IPS-18a (cell line): Measurements from ENCODE around the gene MINAR2.

Experiments
- H3K27ac ChIP-seq: one replicate; pipeline ENCODE4 v1.5.1; 2013; ENCODE audit warnings: low read length
- H3K27me3 ChIP-seq: one replicate; pipeline ENCODE4 v1.6.1; 2013; ENCODE audit warnings: mild to moderate bottlenecking, low read length; ENCODE audit not compliant: control insufficient read depth, insufficient read depth
- H3K36me3 ChIP-seq: one replicate; pipeline ENCODE4 v1.6.1; 2013; ENCODE audit warnings: low read depth, low read length; ENCODE audit not compliant: control insufficient read depth
- H3K4me1 ChIP-seq: one replicate; pipeline ENCODE4 v1.6.1; 2013; ENCODE audit warnings: low read depth, low read length; ENCODE audit not compliant: control insufficient read depth
- H3K4me3 ChIP-seq: one replicate; pipeline ENCODE4 v1.5.1; 2013; ENCODE audit warnings: low read length
- H3K9ac ChIP-seq: one replicate; pipeline ENCODE4 v1.6.1; 2013; ENCODE audit warnings: mild to moderate bottlenecking, low read length, moderate library complexity
- H3K9me3 ChIP-seq: one replicate; pipeline ENCODE4 v1.6.1; 2013; ENCODE audit warnings: low read depth, low read length; ENCODE audit not compliant: control insufficient read depth

Gene MINAR2

GRCh38 chr5:129746876-129747275 is 1.0 kb upstream of the MINAR2 start:
- no peak overlapping the region for H3K4me3 ChIP-seq
- H3K27me3 ChIP-seq: no peaks in the 10 kb centered on the region
- peaks cover 3% of the 10 kb centered on the region for H3K4me1 ChIP-seq
- H3K27ac ChIP-seq: no peak overlapping the region
- no peaks in the 10 kb centered on the region for H3K9me3 ChIP-seq
- H3K9ac ChIP-seq: no peak overlapping the region
- no peaks in the 10 kb centered on the region for H3K36me3 ChIP-seq

DNA sequence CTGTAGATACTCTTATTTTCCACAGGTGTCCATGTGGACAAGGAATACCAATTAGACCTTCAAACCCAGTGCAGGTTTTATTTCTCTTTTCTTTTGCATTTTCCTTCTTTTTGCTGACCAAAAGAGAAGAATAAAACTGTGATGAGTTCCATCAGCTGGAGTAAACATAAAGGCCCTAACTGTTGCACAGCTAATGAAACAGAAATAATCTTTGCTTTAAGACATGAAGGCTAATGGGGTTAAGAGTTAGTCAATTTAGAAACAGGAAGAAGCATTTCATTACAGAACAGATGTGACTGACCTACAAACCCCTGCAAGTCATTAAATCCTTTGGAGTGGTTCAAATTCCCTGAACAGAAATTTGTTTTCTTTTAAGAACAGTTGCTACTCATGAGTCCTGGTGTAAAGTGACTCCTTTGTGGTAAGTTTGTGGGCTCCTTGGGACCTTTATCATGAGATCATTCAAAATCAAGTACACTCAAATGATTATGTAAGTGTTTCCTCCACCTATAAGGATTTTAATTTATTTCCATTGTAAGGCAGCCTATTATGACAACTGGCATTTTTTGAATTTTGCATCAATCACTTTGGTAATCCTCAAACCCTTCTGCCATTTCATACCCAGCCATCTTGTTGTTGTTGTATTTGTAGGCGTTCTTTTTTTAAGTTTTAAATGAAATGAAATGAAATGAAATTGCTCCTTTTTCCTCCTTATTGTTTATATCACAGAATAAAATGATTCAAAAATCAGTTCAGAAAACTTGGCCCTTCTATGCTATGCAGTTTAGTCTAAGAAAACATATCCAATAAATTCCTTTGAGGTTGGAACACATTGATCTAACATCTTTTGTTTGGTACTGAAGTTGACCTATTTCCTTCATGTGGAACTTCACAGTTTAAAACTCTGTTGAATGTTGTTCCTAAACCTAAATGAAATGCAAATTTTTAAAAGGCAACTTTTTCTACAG is 1.3 kb downstream of the MINAR2 start:
- Histone ChIP-seq H3K27ac (no peak overlapping the region), H3K4me1 (no peaks in the 10 kb centered on the region), H3K27me3 (no peaks in the 10 kb centered on the region), H3K4me3 (no peak overlapping the region), H3K36me3 (no peaks in the 10 kb centered on the region), H3K9me3 (no peaks in the 10 kb centered on the region), H3K9ac (no peak overlapping the region)

GRCh38 chr5:129760636-129761325 is 12.9 kb downstream of the MINAR2 start:
- Histone ChIP-seq H3K27ac (no peak overlapping the region), H3K27me3 (no peaks in the 10 kb centered on the region)

DNA sequence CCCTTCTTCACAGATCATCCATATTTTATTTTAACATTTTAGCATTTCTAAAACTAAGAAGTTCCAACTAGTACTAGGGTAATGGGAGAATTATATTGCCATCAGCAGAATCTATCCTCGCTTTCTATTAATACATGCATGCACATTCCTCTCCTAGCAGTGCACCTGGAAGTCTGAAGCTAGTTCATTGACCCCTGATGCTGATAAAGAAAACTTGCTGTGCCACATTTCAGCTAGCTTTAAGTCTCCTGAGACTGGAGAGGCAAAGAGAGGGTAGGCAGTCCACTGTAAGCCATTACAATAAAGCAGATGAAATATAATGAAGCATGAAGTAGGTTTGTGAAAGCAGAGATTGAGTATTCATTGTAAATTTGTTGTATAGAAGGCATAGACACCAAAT is 15.8 kb downstream of the MINAR2 start:
- H3K36me3 ChIP-seq: no peaks in the 10 kb centered on the region
- no peaks in the 10 kb centered on the region for H3K27me3 ChIP-seq
- no peaks in the 10 kb centered on the region for H3K9me3 ChIP-seq
- no peak overlapping the region for H3K9ac ChIP-seq
- H3K27ac ChIP-seq: no peak overlapping the region
- H3K4me3 ChIP-seq: no peak overlapping the region
- H3K4me1 ChIP-seq: no peaks in the 10 kb centered on the region

More at GRCh38 chr5:129760636-129761325, 12.9 kb downstream of the MINAR2 start:
- Histone ChIP-seq H3K36me3 (no peaks in the 10 kb centered on the region), H3K9me3 (no peaks in the 10 kb centered on the region), H3K4me1 (no peaks in the 10 kb centered on the region), H3K9ac (no peak overlapping the region), H3K4me3 (no peak overlapping the region)

DNA sequence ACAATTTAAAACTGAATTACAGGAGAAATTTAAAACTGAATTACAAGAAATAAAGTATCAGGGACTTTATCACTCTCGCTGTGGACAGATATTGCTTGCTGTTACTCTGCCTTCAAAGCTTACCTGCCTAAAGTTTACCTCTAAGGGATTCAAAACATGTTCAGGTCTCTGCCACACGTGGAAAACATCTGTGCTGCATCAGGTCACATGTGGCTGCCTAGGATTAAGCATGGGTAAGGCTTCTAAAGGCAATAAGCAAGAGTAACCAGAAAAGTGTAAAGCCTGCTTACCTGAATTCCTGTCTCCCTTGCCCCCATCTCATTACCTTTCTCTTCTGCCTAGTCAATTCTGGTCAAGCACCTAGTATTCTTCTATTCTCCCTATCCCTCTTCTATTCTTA is 18.9 kb downstream of the MINAR2 start:
- no peaks in the 10 kb centered on the region for H3K36me3 ChIP-seq
- no peaks in the 10 kb centered on the region for H3K9me3 ChIP-seq
- H3K27me3 ChIP-seq: no peaks in the 10 kb centered on the region
- no peak overlapping the region for H3K4me3 ChIP-seq
- H3K27ac ChIP-seq: no peak overlapping the region
- H3K9ac ChIP-seq: no peak overlapping the region
- H3K4me1 ChIP-seq: peaks cover 4% of the 10 kb centered on the region

GRCh38 chr5:129767927-129768380 is 20.1 kb downstream of the MINAR2 start:
- no peak overlapping the region for H3K9ac ChIP-seq
- H3K4me3 ChIP-seq: no peak overlapping the region
- H3K27me3 ChIP-seq: no peaks in the 10 kb centered on the region
- peaks cover 6% of the 10 kb centered on the region for H3K4me1 ChIP-seq
- H3K27ac ChIP-seq: no peak overlapping the region
- H3K9me3 ChIP-seq: no peaks in the 10 kb centered on the region
- H3K36me3 ChIP-seq: no peaks in the 10 kb centered on the region

DNA sequence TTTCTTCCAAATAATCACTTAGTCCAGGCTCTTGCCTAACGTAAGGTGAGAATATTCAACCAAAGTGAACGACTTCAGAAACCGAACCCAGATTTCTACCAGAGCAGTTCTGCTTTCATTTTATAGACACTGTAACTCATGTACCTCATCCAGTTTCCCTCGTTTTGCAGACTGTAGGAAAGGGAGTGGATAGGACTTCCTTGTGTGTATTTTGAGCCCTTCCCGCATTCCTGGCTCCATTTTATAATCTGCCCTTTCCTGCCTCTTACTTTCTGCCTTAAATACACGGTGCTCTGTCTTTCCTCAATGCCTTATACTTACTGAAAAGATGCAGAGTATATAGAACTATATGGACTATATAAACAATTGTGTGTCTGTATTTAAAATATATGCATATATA is 20.8 kb downstream of the MINAR2 start:
- no peak overlapping the region for H3K4me3 ChIP-seq
- H3K4me1 ChIP-seq: peaks cover 6% of the 10 kb centered on the region
- no peak overlapping the region for H3K9ac ChIP-seq
- H3K9me3 ChIP-seq: no peaks in the 10 kb centered on the region
- no peaks in the 10 kb centered on the region for H3K36me3 ChIP-seq
- no peak overlapping the region for H3K27ac ChIP-seq
- H3K27me3 ChIP-seq: no peaks in the 10 kb centered on the region

DNA sequence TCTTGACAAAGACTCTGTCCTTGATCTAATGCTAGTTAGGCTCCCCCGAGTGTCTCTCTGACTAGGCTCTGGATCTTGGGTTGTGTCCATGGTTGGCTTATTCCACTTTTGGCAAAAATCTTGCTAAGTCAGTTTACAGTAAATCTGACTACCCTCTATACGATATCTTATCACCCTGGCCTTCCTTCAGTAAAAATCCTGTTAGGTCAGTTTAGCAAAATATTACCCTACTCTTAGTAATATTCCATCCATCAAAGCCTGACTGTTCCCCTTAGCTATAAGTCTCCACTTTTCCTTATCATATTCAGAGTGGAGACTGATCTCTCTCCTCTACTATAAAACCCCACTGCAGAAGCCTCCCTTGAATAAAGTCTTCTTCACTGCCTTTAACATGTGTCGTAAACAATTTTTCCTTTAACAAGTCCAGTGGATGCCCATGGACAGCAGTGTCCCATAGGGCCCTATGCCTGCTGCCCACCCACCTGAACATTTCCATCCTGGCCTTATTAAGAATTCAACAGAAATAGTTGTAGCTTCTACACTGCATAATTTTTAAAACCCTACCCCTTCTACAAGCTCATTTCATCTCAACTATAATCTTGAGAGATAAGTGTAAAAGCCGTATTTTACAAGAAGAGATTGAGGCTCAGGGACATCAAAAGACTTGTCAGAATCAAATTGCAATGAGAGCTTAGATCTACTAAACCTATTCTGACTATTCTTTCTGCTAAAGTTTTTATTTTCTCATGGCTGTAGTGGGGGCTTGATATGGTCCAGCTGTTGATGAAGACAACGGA is 22.3 kb downstream of the MINAR2 start:
- Histone ChIP-seq H3K4me1 (peaks cover 6% of the 10 kb centered on the region), H3K4me3 (no peak overlapping the region), H3K36me3 (no peaks in the 10 kb centered on the region), H3K9ac (no peak overlapping the region), H3K9me3 (no peaks in the 10 kb centered on the region), H3K27me3 (no peaks in the 10 kb centered on the region), H3K27ac (no peak overlapping the region)

- Histone ChIP-seq H3K4me3 (no peak overlapping the region), H3K27ac (no peak overlapping the region), H3K4me1 (peaks cover 6% of the 10 kb centered on the region), H3K36me3 (no peaks in the 10 kb centered on the region), H3K27me3 (no peaks in the 10 kb centered on the region), H3K9me3 (no peaks in the 10 kb centered on the region), H3K9ac (no peak overlapping the region)
These were observed 23.4 kb downstream of the MINAR2 start for GRCh38 chr5:129771058-129771838.

DNA sequence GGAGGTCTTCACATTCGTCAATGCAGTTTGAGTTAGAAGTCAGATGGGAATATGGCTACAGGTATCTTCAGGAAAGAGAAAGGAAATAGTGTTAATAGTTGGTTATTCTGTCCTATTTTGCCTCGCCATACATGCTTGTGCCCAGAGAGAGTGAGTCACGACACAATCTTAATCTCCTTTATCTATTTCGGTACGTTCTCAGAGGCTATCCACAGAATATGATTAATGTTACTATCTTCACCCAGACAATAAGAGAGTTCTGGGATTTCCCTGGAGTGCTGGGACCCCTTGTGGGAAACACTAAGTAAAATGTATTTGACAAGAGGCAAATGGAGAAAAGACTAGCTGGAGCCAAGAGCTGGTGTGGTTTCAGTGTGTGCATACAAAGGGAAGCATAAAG is 25.5 kb downstream of the MINAR2 start:
- Histone ChIP-seq H3K27ac (no peak overlapping the region), H3K9ac (no peak overlapping the region), H3K4me3 (no peak overlapping the region), H3K27me3 (no peaks in the 10 kb centered on the region), H3K9me3 (no peaks in the 10 kb centered on the region), H3K36me3 (no peaks in the 10 kb centered on the region), H3K4me1 (peaks cover 6% of the 10 kb centered on the region)

- no peak overlapping the region for H3K9ac ChIP-seq
- no peaks in the 10 kb centered on the region for H3K36me3 ChIP-seq
- H3K9me3 ChIP-seq: no peaks in the 10 kb centered on the region
- no peaks in the 10 kb centered on the region for H3K4me1 ChIP-seq
- no peak overlapping the region for H3K4me3 ChIP-seq
- H3K27me3 ChIP-seq: no peaks in the 10 kb centered on the region
- no peak overlapping the region for H3K27ac ChIP-seq
These were observed 33.7 kb downstream of the MINAR2 start for GRCh38 chr5:129781594-129781993.
